Osteoblast (primary cell): Measurements from ENCODE around the gene SYPL2. TPM values are rescaled to one million over a fixed set of nuclear protein-coding genes. Genes with fewer than 3 reads are reported as not detected.

ENCODE experiments used
- DNase-seq: peaks from one replicate; pipeline ENCODE4 v3.0.0; 2011; ENCODE audit warnings: low spot score, mixed read lengths; ENCODE audit not compliant: insufficient read length; ENCODE audit errors: missing footprints
- H2AFZ ChIP-seq: 2 replicates; pipeline ENCODE4 v1.6.0; 2011; ENCODE audit warnings: mild to moderate bottlenecking, low read length
- H3K27ac ChIP-seq: 2 replicates; pipeline ENCODE4 v1.5.1; 2011; ENCODE audit warnings: mild to moderate bottlenecking, low read depth, low read length, moderate library complexity
- H3K27me3 ChIP-seq: 2 replicates; pipeline ENCODE4 v1.6.0; 2012; ENCODE audit warnings: mild to moderate bottlenecking, control low read depth, inconsistent platforms, low read length, moderate library complexity; ENCODE audit not compliant: insufficient read depth
- H3K36me3 ChIP-seq: 2 replicates; pipeline ENCODE4 v1.5.1; 2011; ENCODE audit warnings: mild to moderate bottlenecking, low read length, control low read depth, moderate library complexity; ENCODE audit not compliant: insufficient read depth
- H3K4me1 ChIP-seq: 2 replicates; pipeline ENCODE4 v1.5.1; 2011; ENCODE audit warnings: mild to moderate bottlenecking, low read length, control low read depth, moderate library complexity; ENCODE audit not compliant: insufficient read depth
- H3K4me2 ChIP-seq: 2 replicates; pipeline ENCODE4 v1.6.0; 2011; ENCODE audit warnings: mild to moderate bottlenecking, low read length; ENCODE audit not compliant: insufficient read depth
- H3K4me3 ChIP-seq: fragments of 200-600 bp; sonication (generic); 3 replicates; pipeline ENCODE4 v1.5.1; 2012; ENCODE audit warnings: mild to moderate bottlenecking, low read length, inconsistent platforms; ENCODE audit not compliant: insufficient read depth
- H3K79me2 ChIP-seq: 2 replicates; pipeline ENCODE4 v1.6.0; 2012; ENCODE audit warnings: mild to moderate bottlenecking, low read length, control low read depth, inconsistent platforms; ENCODE audit not compliant: insufficient read depth
- H3K9me3 ChIP-seq: 2 replicates; pipeline ENCODE4 v1.5.1; 2011; ENCODE audit warnings: low read depth, low read length, control low read depth
- H4K20me1 ChIP-seq: 2 replicates; pipeline ENCODE4 v1.6.0; 2012; ENCODE audit warnings: mild to moderate bottlenecking, low read length, control low read depth; ENCODE audit not compliant: insufficient read depth
- total RNA-seq: library from RNA; depleted of rRNA; stranded (reverse); fragments of >200 nt; gene quantifications from 2 replicates; pipeline ENCODE4 v1.2.3, GENCODE V29; 2012
- TF ChIP-seq, protein P1 (sequence below): IDR thresholded peaks from 2 replicates; pipeline ENCODE4 v1.5.1; 2011; ENCODE audit warnings: mild to moderate bottlenecking, low read depth, low read length, moderate library complexity; ENCODE audit errors: extremely low read depth

SYPL2 gene
- total RNA-seq, 1 donor: 1.8 TPM

GRCh38 chr1:109426281-109427170 is 39.8 kb upstream of the SYPL2 start, which contains the start of gene PSMA5:
Gene PSMA5 (minus strand): TSS chr1:109426448. CDS start chr1:109426330, 118 bp downstream.
- H3K27me3 ChIP-seq: no peaks in the 10 kb centered on the region
- TF ChIP-seq, protein P1, sequence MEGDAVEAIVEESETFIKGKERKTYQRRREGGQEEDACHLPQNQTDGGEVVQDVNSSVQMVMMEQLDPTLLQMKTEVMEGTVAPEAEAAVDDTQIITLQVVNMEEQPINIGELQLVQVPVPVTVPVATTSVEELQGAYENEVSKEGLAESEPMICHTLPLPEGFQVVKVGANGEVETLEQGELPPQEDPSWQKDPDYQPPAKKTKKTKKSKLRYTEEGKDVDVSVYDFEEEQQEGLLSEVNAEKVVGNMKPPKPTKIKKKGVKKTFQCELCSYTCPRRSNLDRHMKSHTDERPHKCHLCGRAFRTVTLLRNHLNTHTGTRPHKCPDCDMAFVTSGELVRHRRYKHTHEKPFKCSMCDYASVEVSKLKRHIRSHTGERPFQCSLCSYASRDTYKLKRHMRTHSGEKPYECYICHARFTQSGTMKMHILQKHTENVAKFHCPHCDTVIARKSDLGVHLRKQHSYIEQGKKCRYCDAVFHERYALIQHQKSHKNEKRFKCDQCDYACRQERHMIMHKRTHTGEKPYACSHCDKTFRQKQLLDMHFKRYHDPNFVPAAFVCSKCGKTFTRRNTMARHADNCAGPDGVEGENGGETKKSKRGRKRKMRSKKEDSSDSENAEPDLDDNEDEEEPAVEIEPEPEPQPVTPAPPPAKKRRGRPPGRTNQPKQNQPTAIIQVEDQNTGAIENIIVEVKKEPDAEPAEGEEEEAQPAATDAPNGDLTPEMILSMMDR: no peak
- H3K79me2 ChIP-seq: peaks cover 54% of the 10 kb centered on the region
- H3K4me1 ChIP-seq: peaks cover 25% of the 10 kb centered on the region
- H3K27ac ChIP-seq: peak within 1 kb of the TSS; percentile 88
- H2AFZ ChIP-seq: peak within 1 kb of the TSS; percentile 86
- no peaks in the 10 kb centered on the region for H3K9me3 ChIP-seq
- peak within 1 kb of the TSS; percentile 81 for H3K4me3 ChIP-seq
- H3K4me2 ChIP-seq: peak within 1 kb of the TSS; percentile 95
- H3K36me3 ChIP-seq: peaks cover 3% of the 10 kb centered on the region
- DNase-seq: peak; percentile 96
- peaks cover 14% of the 10 kb centered on the region for H4K20me1 ChIP-seq

DNA sequence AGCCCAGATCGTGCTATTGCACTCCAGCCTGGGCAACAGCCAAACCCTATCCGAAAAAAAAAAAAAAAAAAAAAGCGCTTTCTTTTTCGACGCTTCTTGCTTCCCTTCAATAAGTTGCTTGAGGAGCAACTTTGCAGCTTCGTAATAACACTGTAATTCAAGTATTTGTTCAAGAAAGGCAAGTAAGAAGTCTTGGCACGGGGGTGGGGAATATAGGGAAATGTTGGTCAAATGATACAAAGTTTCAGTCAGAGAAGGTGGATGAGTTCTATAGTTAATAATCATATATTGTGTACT is 39.2 kb upstream of the SYPL2 start:
- no peak for DNase-seq
- H3K9me3 ChIP-seq: no peaks in the 10 kb centered on the region
- peak overlapping the region; percentile 81 for H3K4me3 ChIP-seq
- H3K79me2 ChIP-seq: peaks cover 48% of the 10 kb centered on the region
- TF ChIP-seq, protein P1: no peak
- no peaks in the 10 kb centered on the region for H3K36me3 ChIP-seq
- peak overlapping the region; percentile 88 for H3K27ac ChIP-seq
- no peaks in the 10 kb centered on the region for H3K27me3 ChIP-seq
- H3K4me2 ChIP-seq: peak overlapping the region; percentile 95
- H4K20me1 ChIP-seq: peaks cover 9% of the 10 kb centered on the region
- peaks cover 25% of the 10 kb centered on the region for H3K4me1 ChIP-seq
- H2AFZ ChIP-seq: peak overlapping the region; percentile 86

GRCh38 chr1:109432336-109432735 is 34.0 kb upstream of the SYPL2 start:
- peaks cover 4% of the 10 kb centered on the region for H3K79me2 ChIP-seq
- no peaks in the 10 kb centered on the region for H3K36me3 ChIP-seq
- no peak overlapping the region for H3K4me2 ChIP-seq
- H3K27me3 ChIP-seq: no peaks in the 10 kb centered on the region
- no peak for DNase-seq
- no peaks in the 10 kb centered on the region for H3K9me3 ChIP-seq
- H3K27ac ChIP-seq: no peak overlapping the region
- peaks cover 5% of the 10 kb centered on the region for H3K4me1 ChIP-seq
- TF ChIP-seq, protein P1: no peak
- no peak overlapping the region for H2AFZ ChIP-seq
- H4K20me1 ChIP-seq: no peaks in the 10 kb centered on the region
- H3K4me3 ChIP-seq: no peak overlapping the region

GRCh38 chr1:109433322-109433721 is 33.0 kb upstream of the SYPL2 start:
- Histone ChIP-seq H3K27me3 (no peaks in the 10 kb centered on the region), H3K36me3 (no peaks in the 10 kb centered on the region), H3K4me1 (peaks cover 3% of the 10 kb centered on the region), H4K20me1 (no peaks in the 10 kb centered on the region), H3K4me2 (no peak overlapping the region), H3K27ac (no peak overlapping the region), H3K79me2 (no peaks in the 10 kb centered on the region), H3K4me3 (no peak overlapping the region), H2AFZ (no peak overlapping the region), H3K9me3 (no peaks in the 10 kb centered on the region)
- DNase-seq: no peak
- TF ChIP-seq, protein P1: no peak
